ENCODE measurements around the gene GNG10. TPM values are rescaled to one million over a fixed set of nuclear protein-coding genes. Genes with fewer than 3 reads are reported as not detected.
A peak's percentile ranks its signal among the peaks of the same experiment; 100 is the strongest.

GNG10 gene
- total and polyA plus RNA-seq, 2 of the 4 experiments (the other 2 are of a cell fraction) = 48.8 to 72.7 TPM

DNA sequence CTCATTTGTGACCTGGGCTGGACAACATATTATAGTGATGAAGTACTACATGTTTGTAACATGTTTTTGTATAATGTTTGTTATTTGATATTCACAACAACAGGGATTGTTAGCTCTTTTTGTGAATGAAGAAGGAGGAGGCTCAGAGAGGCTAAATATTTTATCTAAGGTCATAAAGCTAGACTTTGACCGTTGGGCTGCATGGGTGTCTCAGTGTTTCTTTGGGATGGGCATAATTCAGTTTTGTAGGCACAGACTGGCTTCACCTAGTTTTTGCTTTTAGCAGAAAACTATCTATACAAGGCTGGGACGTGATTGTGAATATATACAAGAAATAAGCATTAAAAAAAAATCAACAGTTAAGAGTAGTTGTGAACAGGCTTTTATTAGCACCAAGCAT lies 15.0 kb upstream of the GNG10 start:
- no peak overlapping the region for H3K14ac ChIP-seq (replicated peaks; ENCODE audit: low read depth, low read length)
- peaks cover 6% of the 10 kb centered on the region; the same call in 1 of the 2 replicates for H4K20me1 ChIP-seq (ENCODE audit: insufficient read depth, low read length)
- DNase-seq (no peak), ATAC-seq (ENCODE audit: low read depth) (no peak)
- no peak overlapping the region for H4K91ac ChIP-seq (ENCODE audit: insufficient read depth, low read depth, low read length)
- no peak overlapping the region for H3K18ac ChIP-seq (ENCODE audit: low read depth, low read length)
- no peak overlapping the region for H3K4me2 ChIP-seq (ENCODE audit: low read depth, low read length)
- peaks cover 24 to 50% of the 10 kb centered on the region in 2 experiments for H3K79me1 ChIP-seq (ENCODE audit: low read depth in 1 of 2, low read length in 2 of 2)
- H4K8ac ChIP-seq (ENCODE audit: low read depth in 2 of 2, low read length in 2 of 2) = no peak overlapping the region
- no peak overlapping the region for H3K4ac ChIP-seq (ENCODE audit: low read depth, low read length)
- no CpG with 5 or more reads among the region's 2 CpGs for WGBS, 2 experiments (ENCODE audit: extremely low coverage in 2 of 2, insufficient read length in 1 of 2)
- H4K5ac ChIP-seq (ENCODE audit: low read depth, low read length) = no peak overlapping the region
- H2BK120ac ChIP-seq (ENCODE audit: low read depth, low read length) = no peak overlapping the region
- no peaks in the 10 kb centered on the region for H3K27me3 ChIP-seq (ENCODE audit: control insufficient read depth, insufficient read depth, low read length)
- dilution Hi-C loops (cut with HindIII; ENCODE audit: low sequenced_read_pairs, unreplicated experiment) = no loop called here
- H3K9me1 ChIP-seq (ENCODE audit: insufficient read depth, low read length) = peaks cover 3% of the 10 kb centered on the region; the same call in 1 of the 2 replicates
- no peak overlapping the region for H2BK5ac ChIP-seq (ENCODE audit: low read depth, low read length, poor library complexity, severe bottlenecking)
- peaks cover 22% of the 10 kb centered on the region for H3K36me3 ChIP-seq (ENCODE audit: control insufficient read depth, insufficient read depth, low read length)
- no peaks in the 10 kb centered on the region for H3K9me3 ChIP-seq (ENCODE audit: control insufficient read depth, insufficient read depth, low read length)
- no peak overlapping the region for H2AK9ac ChIP-seq (replicated peaks; ENCODE audit: low read depth, low read length, poor library complexity)
- intact Hi-C loops (cut with micrococcal nuclease) = no loop called here
- no peak overlapping the region for H2AFZ ChIP-seq (replicated peaks; ENCODE audit: low read length, poor library complexity)
- 0 out of 2 replicates have a peak overlapping the region, but pooled peaks have one; percentile 68 for H3K23ac ChIP-seq (ENCODE audit: low read depth, low read length)
- in situ Hi-C loops (cut with MboI; ENCODE audit: low sequenced_read_pairs) = no loop called here
- H3K4me1 ChIP-seq (ENCODE audit: control insufficient read depth, insufficient read depth, low read length) = no peaks in the 10 kb centered on the region
- H3K56ac ChIP-seq (ENCODE audit: extremely low read depth, insufficient read depth, low read length) = no peak overlapping the region
- no TSS peak for BruUV-seq (replicated peaks)
- H3K4me3 ChIP-seq (ENCODE audit: insufficient read depth, low read depth, low read length) = no peak overlapping the region
- H2BK20ac ChIP-seq (ENCODE audit: low read depth, low read length) = no peak overlapping the region
- H3K27ac ChIP-seq (ENCODE audit: insufficient read depth, low read length) = no peak overlapping the region; the same call in 1 of the 2 replicates
- no peak overlapping the region for H2AK5ac ChIP-seq (ENCODE audit: low read depth, low read length)
- no peak overlapping the region for H3K9ac ChIP-seq (ENCODE audit: low read depth, low read length)
- POLR2A ChIA-PET (ENCODE audit: unreplicated experiment) = no interaction called here
- CTCF ChIA-PET = no interaction called here
- TF ChIP-seq MXI1 (IDR thresholded peaks at IDR 0.05; ENCODE audit: borderline replicate concordance, low read depth, low read length) = no peak
- TF ChIP-seq FOS (IDR thresholded peaks at IDR 0.05; ENCODE audit: low read depth, low read length) = no peak
- TF ChIP-seq NFE2L2 (IDR thresholded peaks at IDR 0.05; ENCODE audit: low read depth, low read length) = no peak
- no peak for TF ChIP-seq CEBPB (IDR thresholded peaks at IDR 0.05; ENCODE audit: low read depth, low read length)
- TF ChIP-seq MAZ (IDR thresholded peaks at IDR 0.05; ENCODE audit: borderline replicate concordance, low read depth, low read length) = no peak
- no peak for TF ChIP-seq MAFK (IDR thresholded peaks at IDR 0.05; ENCODE audit: low read depth, low read length)
- no peak for TF ChIP-seq CTCF (conservative IDR thresholded peaks at IDR 0.05; ENCODE audit: low read depth, low read length)
- no peak overlapping the region for H2BK15ac ChIP-seq (ENCODE audit: low read depth, low read length)

All from IMR-90 (cell line).